ENCODE results near the gene CDCP2.

DNA sequence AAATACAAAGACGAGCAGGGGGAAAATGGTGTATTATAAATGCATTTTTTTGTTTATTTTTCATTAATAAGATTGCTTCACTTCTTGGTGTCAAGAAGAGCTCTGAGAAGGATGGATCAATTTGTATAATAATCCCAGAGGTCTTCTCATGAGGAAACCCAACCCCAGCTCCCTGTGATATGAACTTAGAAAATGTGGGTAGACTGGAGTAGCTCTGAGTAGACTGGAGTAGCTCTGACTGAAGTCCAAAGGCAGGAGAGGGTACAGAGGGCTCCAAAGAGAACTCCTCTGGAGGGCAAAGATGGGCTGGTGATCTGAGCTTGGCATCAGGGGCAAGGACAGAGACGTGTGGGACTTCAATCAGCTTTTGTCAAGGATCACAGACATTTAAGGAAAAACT lies 21.4 kb downstream of the CDCP2 start:
- TF ChIP-seq, protein P1, sequence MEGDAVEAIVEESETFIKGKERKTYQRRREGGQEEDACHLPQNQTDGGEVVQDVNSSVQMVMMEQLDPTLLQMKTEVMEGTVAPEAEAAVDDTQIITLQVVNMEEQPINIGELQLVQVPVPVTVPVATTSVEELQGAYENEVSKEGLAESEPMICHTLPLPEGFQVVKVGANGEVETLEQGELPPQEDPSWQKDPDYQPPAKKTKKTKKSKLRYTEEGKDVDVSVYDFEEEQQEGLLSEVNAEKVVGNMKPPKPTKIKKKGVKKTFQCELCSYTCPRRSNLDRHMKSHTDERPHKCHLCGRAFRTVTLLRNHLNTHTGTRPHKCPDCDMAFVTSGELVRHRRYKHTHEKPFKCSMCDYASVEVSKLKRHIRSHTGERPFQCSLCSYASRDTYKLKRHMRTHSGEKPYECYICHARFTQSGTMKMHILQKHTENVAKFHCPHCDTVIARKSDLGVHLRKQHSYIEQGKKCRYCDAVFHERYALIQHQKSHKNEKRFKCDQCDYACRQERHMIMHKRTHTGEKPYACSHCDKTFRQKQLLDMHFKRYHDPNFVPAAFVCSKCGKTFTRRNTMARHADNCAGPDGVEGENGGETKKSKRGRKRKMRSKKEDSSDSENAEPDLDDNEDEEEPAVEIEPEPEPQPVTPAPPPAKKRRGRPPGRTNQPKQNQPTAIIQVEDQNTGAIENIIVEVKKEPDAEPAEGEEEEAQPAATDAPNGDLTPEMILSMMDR (IDR thresholded peaks at IDR 0.05; ENCODE audit: poor library complexity): no peak
- TF ChIP-seq EZH2 (IDR thresholded peaks at IDR 0.05; ENCODE audit: borderline replicate concordance): no peak

All from hepatocyte (in vitro differentiated cells).